ENCODE measurements around the gene SAMD1.
A peak's percentile ranks its signal among the peaks of the same experiment; 100 is the strongest.

SAMD1 gene

DNA sequence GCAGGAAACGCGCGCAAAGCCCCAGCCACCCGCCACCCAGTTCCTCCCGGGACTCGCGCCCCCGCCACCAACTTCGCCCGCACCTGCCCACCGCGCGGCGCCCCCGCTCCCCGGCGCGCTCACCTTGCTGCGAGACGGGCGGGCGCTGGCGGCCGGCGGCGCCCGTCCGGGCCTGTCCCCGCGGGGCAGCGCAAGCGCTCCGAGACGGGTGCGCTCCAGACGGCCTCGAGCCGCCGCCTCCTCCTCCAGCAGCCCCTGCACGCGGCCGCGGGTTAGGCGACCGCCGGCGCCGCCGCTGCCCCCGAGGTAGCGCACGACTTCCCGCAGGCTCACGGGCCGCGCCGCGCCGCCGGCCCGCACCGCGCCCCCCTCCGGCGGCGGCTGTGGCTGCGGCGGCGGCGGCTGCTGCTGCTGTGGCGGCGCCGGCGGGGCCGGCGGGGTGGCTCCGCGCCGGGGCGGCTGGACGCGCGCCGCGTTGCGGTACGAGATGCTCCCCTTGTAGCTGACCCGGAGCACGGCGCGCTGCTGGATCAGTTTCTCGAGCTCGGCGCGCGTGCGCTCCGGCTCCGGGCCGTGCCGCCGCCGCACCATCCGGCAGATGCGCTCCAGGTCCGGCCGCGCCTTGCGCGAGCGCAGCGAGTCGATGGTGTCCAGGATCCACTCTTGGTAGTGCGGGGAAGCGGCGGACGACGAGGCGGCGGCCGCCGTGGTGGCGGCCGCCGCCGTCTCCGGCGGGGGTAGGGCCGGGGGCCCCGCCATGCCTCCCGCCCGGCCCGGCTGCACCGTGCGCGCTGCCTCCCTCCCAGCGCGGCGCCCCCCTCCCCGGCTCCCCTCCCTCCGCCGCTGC is 666 bp downstream of the SAMD1 start:
- peak; percentile 23 to 25 for DNase-seq (ENCODE audit: low read depth in 2 of 2)

DNA sequence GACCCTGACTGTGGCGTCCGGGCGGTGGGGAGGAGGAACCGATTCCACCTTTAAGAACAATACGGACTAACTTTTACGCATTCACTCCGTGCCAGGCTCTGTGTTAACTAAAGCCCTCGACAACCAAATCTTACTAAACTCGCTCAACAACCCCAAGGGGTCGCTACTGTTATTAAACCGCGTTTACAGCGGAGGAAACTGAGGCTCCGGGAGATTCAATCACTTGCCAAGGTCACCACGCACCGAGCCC is 1.2 kb downstream of the SAMD1 start:
- DNase-seq (ENCODE audit: low read depth in 2 of 2): no peak

DNA sequence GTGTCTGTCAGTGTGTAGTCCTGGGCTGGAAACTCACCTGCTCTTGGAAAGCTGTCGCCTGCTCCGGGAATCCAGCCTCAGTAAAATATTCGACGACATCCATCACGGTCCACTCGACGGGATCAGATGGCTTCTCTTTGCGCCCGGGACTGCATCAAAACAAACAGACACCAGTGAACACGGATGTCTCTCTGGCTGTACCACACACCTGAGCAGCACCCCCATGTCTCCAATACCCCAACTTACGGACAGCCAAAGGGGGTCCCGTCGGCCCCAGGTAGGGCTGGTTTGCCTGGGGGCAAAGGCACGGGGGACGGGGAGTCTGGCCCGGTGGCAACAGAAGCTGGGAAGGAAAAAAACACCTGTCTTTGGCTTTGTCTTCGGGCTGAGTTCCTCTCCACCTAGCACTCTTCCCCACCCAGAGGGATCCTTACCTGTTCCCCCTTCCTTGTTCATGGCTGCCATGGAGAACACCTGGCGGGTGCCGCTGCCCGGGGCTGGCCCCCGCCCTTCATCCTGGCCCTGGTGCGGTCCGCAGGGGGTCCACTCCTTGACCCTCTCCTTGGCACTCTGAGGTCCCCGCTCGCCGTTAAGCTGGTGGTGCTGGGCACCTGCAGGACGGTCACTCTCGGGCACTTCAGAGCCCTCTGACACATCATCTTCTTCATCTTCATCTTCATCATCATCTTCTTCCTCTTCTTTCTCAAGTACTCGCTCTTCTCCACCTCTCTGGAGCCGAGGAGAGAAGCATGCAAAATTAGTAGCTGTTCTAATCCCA is 1.7 kb downstream of the SAMD1 start:
- no peak for DNase-seq (ENCODE audit: low read depth in 2 of 2)

DNA sequence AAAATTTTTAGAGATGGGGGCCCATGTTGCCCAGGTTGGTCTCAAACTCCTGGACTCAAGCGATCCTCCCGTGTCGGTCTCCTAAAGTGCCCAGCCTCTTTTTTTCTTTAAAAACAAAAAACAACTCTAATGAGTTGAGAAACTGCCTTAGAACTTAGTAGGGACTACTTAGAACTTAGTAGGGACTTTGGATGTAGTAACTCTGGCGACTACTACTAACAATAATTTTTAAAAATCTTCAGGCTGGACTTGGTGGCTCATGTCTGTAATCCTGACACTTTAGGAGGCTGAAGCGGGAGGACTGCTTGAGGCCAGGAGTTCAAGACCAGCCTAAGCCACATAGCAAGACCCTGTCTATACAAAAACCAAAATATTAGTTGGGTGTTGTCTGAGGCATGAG is 4.5 kb downstream of the SAMD1 start:
- no peak for DNase-seq (ENCODE audit: low read depth in 2 of 2)

DNA sequence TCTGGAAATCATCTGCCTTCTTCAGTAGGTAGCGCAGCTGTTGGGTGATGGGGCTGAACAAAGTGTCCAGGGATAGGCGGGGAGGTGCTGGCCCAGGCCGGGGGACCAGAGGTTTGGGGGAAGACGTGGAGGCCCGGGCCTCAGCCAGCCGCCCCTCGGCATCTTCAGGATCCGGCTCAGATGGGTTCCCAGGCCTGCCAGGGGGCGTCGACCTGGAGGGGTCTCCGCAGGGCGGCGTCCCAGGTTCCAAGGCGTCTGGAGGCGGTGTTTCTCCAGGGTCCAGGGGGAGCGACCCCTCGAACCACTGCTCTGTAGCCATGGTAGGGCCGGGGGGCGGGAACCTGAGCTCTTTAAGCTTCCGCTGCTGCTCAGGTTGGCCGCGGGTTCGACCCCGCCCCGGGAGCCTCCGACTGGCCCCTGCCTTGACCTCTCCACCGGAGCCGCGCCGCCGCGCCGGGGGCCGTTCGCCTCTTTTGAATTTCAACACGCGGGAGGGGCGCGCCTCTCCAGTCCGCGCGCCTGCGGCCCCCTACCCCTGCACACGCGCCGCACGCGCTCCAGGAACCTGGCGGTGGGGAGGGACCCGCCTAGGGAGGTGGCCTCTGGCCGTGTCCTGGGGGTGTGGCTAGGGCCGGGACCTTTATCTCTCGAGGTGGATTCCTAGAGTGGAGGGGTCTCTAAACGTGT is 5.1 kb downstream of the SAMD1 start, which contains the start of gene C19orf67:
Gene C19orf67 (minus strand): TSS at position 475 of the 687 bp plus-strand sequence. CDS start 156 bp downstream, at position 319.
- DNase-seq (ENCODE audit: low read depth in 2 of 2): no peak

DNA sequence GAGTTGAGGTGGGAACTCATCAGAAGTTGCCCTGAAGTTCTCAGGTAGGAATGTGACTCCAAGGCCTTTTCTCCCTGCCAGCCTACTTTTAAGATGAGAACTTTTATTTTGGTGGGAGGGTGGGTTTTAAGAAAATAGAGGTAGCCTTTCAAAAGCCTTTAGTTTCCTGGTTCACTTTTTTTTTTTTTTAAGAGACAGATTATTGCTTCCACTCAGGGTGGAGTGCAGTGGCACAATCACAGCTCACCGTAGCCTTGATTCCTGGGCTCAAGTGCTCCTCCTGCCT is 7.9 kb downstream of the SAMD1 start:
- DNase-seq (ENCODE audit: low read depth in 2 of 2): no peak

DNA sequence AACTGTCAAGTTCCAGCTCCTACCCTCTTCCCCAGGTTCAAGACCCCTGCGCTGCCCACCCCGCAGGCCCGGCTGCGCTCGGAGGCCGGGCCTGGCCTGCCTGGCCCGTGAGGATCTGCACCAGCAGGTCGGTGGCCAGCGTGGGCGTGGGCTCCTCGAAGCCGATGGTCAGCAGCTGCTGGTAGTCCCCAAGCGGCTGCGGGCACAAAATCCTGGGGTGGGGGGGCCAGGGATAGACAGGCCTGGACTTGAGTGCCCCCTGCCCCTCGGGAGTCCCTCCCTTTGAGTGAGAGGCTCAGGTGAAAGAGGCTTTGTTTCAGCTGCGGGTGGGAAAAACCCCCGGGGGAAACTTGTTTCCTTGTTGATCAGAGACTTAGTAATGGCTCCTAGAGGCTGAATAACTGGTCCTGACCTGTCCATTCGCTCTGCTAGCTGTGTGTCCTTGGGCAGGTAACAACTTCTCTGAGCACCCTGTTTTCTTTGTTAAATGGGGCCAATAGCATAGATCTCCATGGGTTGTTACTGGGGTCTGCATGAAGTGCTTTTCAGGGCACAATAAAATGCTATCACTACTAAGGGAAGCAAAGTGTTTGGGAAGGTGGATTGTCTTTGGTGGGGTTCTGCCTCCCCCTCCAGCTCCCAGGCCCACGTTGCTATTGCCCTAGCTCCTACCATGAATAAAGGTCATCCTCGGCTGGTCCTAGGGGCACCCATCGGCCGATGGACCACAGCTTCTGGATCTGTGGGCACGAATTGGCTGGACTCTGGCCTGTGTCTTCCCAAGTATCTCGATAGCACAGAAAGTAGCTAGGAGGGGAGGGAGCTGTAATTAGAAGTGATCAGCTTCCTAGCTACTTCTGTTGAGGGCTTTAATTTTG is 8.5 kb downstream of the SAMD1 start:
- no peak for DNase-seq (ENCODE audit: low read depth in 2 of 2)

DNA sequence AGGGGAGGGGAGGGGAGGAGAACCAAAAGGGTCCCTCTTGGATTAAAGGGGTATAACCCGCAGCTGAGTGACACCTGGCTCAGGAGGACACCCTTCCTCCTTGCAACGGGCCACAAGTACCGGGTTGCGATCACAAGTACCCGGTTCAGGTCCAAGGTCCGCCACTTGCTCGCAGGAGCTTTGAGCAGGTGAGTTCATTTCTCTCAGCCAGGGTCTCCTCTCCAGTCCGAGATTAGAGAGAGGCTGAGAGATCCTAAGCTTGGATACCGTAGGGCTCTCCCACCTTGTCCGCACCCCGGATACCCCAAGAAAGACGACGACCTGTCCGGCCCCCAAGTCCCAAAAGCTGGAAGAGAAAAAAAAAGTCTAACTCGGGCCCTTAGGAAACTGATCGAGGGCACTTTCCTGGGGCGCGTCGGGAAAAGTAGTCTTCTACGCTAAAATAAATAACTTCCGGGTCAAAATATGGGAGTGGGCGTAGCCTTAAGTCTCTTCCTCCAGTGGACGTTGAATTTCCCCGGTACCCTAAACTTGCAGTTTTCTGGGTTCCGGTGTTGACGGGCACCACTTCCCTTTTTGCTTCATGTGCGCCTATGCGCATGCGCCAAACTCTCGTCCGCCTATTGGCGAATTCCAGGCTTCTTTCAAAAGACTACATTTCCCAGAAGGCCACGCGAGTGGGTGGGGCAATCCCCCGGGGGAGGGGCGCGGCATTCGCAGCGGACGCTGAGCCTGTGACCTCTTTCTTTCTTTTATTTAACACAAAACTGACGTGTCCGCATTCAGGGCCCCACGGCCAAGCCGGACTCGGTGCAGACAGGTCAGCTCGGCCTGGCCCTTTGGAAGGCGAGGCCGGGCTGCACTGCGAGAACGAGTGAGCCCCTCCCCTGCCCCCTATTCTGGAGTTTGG is 9.4 kb downstream of the SAMD1 start:
- DNase-seq (ENCODE audit: low read depth in 2 of 2): peak; percentile 99

DNA sequence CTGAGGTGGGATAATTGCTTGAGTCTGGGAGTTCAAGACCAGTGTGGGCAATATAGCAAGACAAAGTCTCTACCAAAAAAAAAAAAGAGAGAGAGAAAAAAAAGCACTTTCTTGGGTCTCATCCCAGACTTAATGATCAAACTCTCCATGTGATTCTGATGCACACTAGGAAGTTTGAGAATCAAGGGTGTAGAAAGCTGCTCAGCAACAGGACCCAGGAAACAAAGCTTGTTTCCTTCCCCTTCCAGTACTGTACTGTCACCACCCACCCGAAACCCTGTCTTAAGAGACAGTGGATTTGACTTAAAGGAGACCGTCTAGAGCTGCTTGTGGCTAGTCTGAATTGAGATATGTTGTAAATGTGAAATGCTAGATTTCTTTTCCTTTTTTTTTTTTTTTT is 12.1 kb downstream of the SAMD1 start:
- no peak for DNase-seq (ENCODE audit: low read depth in 2 of 2)

DNA sequence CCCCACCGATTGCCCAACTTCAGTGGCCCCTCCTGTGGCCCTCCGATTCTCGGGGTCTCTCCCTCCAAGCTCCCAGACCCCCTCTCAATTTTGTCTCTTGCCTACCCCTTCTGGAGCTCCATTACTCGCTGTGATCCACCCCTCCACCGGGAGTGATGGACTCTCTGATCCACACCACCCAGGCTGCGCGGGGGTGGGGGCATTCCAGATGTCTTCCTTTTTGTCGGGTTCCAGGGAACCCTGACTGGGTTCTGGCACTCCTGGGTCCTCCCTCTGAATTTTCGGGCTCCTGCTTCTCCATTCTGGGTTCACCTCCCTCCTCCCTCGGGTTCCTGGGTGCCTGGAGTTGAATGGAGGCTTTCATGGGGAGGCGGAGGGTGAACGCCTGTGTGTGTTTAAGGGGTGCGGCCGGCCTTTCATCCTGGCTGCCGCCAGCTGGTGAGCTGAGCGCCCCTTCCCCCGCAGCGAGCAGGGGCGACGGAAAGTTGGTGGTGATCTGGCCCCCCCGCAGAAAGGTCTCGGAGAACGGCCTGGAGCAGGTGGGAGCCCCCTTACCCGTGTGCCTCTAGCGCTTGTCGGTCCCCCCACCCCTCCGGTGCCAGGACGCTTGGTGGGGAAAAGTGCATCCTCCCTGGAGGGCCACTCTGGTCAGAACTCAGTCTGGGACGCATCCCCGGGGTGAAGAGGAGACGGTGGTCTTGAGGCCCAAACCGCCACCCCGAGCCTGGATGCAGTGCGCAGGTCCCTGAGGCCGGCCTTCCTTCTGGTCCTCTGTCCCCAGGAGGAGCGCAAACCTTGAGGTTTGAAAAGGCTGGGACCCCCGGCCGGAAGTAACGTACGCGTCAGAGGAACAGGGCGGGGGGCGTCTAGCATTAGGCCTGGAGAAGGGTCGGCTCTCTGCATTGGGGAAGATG is 16.4 kb downstream of the SAMD1 start:
- DNase-seq (ENCODE audit: low read depth in 2 of 2): no peak

DNA sequence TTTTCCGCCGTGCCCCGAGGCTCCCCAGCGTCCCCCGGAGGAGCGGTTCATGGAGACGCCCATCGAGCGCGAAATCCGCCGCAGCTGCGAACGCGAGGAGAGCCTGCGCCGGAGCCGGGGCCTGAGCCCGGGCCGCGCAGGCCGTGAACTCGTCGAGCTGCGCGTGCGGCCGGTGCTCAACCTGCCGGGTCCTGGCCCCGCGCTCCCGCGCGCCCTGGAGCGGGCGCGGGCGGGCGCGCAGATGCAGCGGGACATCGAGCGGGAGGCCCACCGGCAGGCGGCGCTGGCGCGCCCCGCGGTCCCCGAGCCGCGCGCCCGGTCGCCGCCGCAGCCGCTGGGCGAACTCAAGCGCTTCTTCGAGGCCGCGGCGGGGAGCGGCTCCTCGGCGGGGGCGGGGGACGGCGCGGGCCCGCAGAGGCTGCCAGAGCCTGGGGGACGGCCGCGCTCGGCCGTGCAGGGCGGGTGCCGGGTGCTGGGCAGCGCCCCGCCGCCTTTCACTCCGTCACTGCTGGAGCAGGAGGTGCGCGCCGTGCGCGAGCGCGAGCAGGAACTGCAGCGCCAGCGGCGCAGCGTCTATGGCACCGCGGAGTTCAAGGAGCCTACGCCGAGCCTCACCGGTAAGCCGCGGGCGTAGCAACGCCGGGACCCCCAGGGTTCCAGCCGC is 17.2 kb downstream of the SAMD1 start:
- peak; percentile 22 to 31 for DNase-seq (ENCODE audit: low read depth in 2 of 2)

DNA sequence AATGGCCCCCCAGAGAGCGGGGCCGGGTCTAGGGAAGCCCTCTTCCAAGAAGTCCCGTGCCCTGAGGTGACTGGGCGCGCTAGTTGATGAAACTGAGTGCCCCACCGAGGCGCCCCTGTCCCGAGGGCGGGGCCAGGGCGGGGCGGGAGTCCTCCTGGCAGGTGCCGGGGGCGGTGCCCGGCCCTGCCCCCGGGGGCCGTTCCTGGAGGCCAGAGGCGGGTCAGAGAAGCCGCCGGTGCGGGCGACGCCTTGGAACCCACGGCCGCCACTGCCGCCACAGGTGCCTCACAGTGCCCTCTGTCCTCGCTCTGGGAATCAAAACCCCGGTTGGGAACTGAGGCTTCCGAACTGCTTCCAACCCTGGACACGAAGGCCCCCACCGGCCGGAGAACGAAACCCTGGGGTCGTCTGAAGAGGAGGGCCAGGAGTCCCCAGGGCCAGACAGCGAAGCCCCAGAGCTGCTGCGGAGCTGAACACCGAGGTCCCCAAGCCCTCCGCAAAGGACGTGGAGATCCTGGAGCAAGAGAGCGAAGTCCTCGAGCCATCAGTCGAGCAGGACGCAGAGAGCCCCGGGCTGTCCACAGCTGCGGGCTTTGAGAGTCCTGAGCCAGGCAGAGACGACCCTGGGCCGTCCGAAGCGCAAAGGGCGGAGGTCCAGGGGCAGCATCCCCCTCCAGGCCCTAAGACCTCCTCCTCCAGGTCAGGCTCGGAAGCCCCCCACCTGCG is 17.9 kb downstream of the SAMD1 start, which contains the start of gene MISP3:
Gene MISP3 (plus strand): TSS at position 252 of the 726 bp plus-strand sequence. CDS start 524 bp downstream, outside the sequence.
- DNase-seq (ENCODE audit: low read depth in 2 of 2): no peak

DNA sequence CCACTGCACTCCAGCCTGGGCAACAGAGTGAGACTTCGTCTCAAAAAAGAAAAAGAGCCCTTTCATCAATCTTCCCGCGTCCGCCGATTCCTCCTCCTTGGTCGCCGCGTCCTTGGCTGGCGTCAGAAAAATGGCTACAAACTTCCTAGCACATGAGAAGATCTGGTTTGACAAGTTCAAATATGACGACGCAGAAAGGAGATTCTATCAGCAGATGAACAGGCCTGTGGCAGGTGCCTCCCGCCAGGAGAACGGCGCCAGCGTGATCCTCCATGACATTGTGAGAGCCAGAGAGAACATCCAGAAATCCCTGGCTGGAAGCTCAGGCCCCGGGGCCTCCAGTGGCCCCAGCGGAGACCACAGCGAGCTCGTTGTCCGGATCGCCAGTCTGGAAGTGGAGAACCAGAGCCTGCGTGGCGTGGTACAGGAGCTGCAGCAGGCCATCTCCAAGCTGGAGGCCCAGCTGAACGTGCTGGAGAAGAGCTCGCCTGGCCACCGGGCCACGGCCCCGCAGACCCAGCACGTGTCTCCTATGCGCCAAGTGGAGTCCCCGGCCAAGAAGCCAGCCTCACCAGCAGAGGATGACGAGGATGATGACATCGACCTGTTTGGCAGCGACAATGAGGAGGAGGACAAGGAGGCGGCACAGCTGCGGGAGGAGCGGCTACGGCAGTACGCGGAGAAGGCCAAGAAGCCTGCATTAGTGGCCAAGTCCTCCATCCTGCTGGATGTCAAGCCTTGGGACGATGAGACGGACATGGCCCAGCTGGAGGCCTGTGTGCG is 20.1 kb downstream of the SAMD1 start:
- DNase-seq (ENCODE audit: low read depth in 2 of 2): no peak

DNA sequence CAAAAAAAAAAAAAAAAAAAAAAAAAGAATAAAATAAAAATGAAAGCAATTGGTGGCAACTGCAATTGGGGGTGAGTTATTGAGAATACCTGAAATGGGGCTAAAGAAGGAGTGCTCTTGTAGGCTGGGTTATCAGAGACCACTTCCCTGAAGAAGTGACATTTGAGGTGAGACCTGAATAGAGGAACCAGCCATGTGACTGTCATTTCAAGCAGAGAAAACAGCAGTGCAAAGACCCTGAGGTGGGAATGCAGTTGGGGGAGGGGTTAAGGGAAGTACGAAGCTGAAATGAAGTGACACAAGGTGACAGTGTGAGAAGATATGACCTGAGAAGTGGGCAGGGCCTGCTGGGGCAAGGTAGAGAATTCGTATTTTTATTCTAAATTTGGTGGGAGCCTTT is 24.4 kb downstream of the SAMD1 start:
- no peak for DNase-seq (ENCODE audit: low read depth in 2 of 2)

DNA sequence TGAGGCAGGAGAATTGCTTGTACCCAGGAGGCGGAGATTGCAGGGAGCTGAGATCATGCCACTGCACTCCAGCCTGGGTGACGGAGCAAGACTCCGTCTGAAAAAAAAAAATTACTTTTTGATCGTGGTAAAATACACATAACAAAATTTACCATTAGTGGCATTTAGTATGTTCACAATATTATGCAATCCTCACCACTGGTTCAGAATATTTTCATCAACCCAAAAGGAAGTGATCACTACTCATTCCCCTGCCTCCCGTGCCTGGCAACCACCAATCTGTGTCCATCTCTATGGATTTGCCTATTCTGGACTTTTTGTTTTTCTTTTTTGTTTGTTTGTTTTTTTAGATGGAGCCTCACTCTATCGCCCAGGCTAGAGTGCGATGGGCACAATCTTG is 27.4 kb downstream of the SAMD1 start:
- DNase-seq (ENCODE audit: low read depth in 2 of 2): no peak

DNA sequence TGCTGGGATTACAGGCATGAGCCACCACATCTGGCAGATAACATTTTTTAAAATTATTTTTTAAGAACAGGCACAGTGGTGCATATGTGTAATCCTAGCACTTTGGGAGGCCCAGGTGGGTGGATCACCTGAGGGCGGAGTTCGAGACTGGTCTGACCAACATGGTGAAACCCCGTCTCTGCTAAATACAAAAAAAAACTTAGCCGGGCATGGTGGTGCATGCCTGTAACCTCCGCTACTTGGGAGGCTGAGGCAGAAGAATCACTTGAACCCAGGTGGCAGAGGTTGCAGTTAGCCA is 28.0 kb downstream of the SAMD1 start:
- no peak for DNase-seq (ENCODE audit: low read depth in 2 of 2)

DNA sequence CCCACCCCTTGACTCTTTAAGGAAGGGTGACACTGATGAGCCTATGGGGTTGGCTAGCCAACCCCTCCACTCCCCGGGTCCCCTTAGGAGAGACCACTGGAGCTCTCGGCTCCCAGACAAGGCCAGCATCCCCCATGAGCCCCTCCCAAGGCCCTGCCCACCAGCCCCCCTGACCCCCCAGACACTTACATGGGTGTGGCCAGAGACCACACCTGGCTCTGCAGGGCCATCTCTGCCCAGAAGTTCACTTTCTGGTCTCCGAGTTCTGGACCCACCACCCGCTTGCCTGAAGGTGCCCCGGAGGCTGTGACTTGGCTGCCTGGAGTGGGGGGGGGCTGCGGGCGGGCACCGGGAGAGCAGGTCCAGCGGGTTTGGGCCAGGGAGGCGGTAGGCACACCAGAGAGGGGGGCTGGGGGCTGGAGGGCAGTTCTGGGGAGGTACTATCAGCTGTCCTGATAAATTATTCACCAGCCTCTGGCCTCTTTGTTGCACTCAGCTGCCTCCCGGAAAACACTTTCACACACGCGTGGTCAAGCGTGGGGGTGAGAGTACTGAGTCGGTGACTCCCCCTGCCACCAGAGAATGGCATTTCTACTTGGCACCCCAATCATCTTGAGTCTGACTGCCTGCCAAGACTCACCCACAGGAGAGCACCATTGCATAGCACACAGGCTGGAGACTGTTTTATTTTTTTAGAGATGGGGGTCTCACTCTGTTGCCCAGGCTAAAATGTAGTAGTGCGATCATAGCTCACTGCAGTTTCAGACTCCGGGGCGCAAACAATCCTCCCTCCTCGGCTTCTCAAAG is 28.6 kb downstream of the SAMD1 start, which contains the start of gene PALM3:
Gene PALM3 (minus strand): TSS at position 326 of the 807 bp plus-strand sequence. CDS start 96 bp downstream, at position 230.
- DNase-seq (ENCODE audit: low read depth in 2 of 2): no peak

Measured in fibroblast of skin of left quadriceps (primary cell).